ENCODE measurements around the gene GPR37L1. TPM values are rescaled to one million over a fixed set of nuclear protein-coding genes. Genes with fewer than 3 reads are reported as not detected.
"Not testable (repeated sequence)": the region's sequence is repeated elsewhere in the genome, so short reads cannot be mapped to it uniquely, and the experiment has no call there.

The GPR37L1 gene
- total and polyA plus RNA-seq, 5 donors, result 0.06 to 0.21 (median 0.16) TPM; not detected in 1

DNA sequence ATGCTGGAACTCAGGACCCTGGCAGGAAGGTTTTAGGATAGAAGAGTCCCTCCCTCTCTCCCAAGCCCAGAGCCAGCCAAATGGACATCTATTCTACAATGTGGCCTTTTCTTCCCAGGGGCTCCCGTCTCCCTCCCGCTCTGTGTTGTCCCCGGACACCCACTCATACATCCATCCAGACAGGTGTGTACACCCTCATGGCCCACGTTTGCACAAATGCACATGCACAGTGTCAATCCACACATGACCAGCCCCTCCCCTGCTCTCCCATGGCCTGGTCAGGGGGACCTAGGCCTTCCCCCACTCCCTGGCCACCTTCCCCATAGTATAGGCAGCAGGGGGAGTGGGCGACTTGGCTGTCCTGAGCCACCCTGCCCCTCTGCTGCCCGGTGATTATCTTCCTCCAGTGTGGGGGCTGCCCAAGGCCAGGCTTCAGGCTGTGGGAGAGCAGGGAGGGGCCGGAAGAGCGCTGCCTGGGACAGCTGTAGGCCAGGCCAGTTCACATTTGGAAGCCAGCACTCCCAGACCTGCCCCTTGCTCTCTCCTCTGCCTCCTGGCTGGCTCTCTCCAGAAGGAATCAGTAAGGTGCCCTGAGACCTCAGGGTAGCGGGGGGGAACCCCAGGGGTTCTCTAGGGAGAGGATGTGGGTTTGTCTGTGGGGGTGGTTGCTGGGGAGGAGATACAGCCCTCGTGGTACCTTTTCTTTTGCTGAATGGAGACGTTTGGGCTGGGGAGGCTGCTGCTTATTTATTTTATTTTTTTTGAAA lies 41.7 kb downstream of the GPR37L1 start:
- no peaks in the 10 kb centered on the region for H3K4me1 ChIP-seq (ENCODE audit: control insufficient read depth, insufficient read depth, low read length)
- intact Hi-C loops (cut with DNase I), result no loop called here
- no peak for ATAC-seq
- H3K4me3 ChIP-seq (ENCODE audit: low read length), result no peak overlapping the region
- no peaks in the 10 kb centered on the region for H3K27me3 ChIP-seq (ENCODE audit: control insufficient read depth, insufficient read depth)
- no peak overlapping the region for H3K27ac ChIP-seq (ENCODE audit: low read length)
- 66% methylated on average over 11 of the region's 11 CpGs for WGBS
- peak in 1 of 3 donors; percentile 19 for DNase-seq
- no peaks in the 10 kb centered on the region for H3K9me3 ChIP-seq (ENCODE audit: control insufficient read depth, low read length)

DNA sequence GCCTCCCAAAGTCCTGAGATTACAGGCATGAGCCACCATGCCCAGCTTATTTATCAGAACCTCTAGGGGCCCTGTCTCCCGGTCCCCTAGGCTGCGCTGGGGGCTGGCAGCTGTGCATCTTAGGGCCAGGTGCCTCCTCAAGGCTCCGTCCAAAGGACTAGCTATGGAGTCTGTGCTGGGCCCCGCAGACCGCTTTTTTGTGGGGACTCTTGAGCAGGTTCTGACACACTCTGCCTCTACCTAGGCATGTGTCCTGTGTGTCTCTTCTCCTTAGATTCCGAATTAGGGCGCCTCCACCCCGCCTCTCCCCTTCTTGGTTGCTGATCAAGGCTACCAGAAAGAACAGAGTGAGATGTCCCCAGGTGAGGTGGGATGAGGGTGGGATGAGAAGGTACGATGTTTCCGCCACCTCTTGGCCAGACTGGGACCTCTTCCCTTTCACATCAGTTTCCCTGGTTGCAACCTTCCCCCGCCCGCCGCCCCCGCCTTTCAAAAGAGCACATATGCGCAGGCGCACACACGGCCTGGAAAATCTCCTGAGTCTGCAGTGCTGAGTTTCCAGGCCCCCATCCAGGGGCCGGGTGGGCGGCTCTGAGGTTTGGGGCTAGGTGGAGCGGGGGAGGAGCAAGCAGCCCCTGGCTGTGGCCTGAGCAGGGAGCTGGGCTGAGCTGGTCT lies 42.7 kb downstream of the GPR37L1 start:
- no peaks in the 10 kb centered on the region for H3K27me3 ChIP-seq (ENCODE audit: control insufficient read depth, insufficient read depth)
- DNase-seq (peak in 2 of 3 donors; percentile 60 to 74), ATAC-seq (no peak)
- WGBS, result 81% methylated on average over 20 of the region's 20 CpGs
- intact Hi-C loops (cut with DNase I), result no loop called here
- H3K4me1 ChIP-seq (ENCODE audit: control insufficient read depth, insufficient read depth, low read length), result no peaks in the 10 kb centered on the region
- no peak overlapping the region for H3K4me3 ChIP-seq (ENCODE audit: low read length)
- no peaks in the 10 kb centered on the region for H3K9me3 ChIP-seq (ENCODE audit: control insufficient read depth, low read length)
- H3K27ac ChIP-seq (ENCODE audit: low read length), result no peak overlapping the region

DNA sequence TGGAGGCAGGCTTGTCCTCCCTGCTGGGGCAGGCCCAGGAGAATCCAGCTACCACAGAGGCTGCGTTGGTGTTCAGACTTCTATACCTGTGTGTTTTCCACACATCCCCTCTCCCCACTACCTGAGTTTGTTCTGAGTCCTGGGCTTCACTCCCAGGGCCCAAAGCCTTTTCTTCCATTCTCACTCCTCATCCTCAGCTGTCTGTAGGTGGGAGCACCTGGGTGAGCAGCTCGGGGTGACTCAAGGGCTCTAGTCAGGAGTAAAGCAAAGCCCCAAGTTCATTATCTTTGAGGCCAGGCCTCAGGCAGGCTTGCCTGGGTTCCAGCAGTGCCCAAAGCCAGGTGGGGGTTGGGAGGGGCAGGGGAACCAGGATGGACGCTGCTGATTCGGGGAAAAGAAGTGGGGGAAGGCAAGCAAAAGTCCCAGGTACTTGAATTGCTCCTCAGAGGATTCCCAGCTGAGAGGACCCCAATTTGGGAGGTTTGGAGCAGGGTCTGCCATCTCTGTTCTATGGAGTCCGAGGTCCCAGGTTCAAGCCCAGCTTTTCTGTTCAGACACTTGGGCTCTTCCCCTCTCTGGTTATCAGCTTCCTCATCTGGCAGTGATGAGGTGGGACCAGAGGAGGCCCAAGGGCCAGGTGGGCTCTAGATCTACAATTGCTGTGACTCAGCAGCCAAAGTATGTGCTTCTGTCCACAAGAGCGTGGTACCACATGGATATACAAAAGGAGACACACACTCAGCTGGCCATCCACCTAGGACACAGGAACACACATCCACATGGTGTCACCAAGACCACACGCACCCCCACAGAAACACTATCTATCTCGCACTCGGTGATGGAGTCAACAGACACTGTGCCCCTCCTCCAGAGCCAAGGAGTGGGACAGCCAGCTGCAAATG lies 43.5 kb downstream of the GPR37L1 start:
- no peaks in the 10 kb centered on the region for H3K27me3 ChIP-seq (ENCODE audit: control insufficient read depth, insufficient read depth)
- no peaks in the 10 kb centered on the region for H3K9me3 ChIP-seq (ENCODE audit: control insufficient read depth, low read length)
- WGBS, result 93% methylated on average over 9 of the region's 9 CpGs
- intact Hi-C loops (cut with DNase I), result no loop called here
- H3K4me1 ChIP-seq (ENCODE audit: control insufficient read depth, insufficient read depth, low read length), result no peaks in the 10 kb centered on the region
- H3K27ac ChIP-seq (ENCODE audit: low read length), result no peak overlapping the region
- DNase-seq (peak in 1 of 3 donors; percentile 4), ATAC-seq (no peak)
- H3K4me3 ChIP-seq (ENCODE audit: low read length), result no peak overlapping the region

DNA sequence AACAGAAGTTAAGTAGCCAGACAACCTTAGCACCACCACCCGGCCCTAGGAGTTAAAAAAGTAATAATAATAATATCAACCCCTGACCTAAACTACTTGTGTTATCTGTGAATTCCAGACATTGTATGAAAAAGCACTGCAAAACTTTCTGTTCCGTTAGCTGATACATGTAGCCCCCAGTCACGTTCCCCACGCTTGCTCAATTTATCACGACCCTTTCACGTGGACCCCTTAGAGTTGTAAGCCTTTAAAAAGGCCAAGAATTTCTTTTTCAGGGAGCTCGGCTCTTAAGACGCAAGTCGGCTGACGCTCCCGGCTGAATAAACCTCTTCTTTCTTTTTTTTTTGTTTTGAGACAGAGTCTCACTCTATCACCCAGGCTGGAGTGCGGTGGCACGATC lies 44.3 kb downstream of the GPR37L1 start:
- H3K27ac ChIP-seq (ENCODE audit: low read length); H3K4me3 ChIP-seq (ENCODE audit: low read length); intact Hi-C loops (cut with DNase I); H3K27me3 ChIP-seq (ENCODE audit: control insufficient read depth, insufficient read depth); H3K4me1 ChIP-seq (ENCODE audit: control insufficient read depth, insufficient read depth, low read length); ATAC-seq; H3K9me3 ChIP-seq (ENCODE audit: control insufficient read depth, low read length): not testable (repeated sequence)
- peak in 1 of 3 donors; percentile 2 for DNase-seq
- whole genome bisulfite sequencing, result 66% methylated on average over 13 of the region's 13 CpGs

DNA sequence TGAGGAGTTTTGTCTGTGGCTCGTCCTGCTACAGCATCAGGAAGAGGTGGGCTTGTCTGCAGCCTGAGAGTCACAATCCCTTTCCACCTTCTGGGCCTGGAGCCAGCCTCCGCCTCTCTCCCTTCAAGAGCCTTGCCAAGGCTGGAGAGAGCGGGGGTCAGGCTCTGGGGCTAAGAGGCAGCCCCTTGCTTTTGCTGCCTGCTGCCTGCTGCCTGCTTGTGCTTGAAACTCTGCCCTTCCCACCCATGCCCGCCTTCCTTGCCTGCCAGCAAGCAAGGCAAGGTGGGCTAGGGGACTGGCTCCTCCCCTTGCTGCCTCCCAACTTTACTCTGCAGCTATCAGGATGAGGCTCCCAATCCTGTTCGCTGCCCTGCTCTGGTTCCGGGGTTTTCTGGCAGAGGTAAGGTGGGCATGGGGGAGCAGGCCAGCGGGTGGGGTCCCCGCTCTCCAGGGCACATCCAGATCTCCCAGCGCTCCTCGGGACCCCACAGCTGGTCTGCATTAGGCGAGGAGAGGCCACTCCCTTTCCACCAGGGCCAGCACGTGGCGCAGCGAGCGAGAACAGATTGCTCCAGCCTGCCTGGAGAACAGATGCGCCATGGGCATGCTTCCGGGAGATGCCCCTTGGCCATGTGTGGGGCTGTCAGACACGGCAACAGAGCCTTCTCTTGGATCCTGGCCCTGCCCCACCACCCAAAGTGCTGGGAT lies 45.1 kb downstream of the GPR37L1 start:
- intact Hi-C loops (cut with DNase I), result no loop called here
- no peaks in the 10 kb centered on the region for H3K27me3 ChIP-seq (ENCODE audit: control insufficient read depth, insufficient read depth)
- H3K4me3 ChIP-seq (ENCODE audit: low read length), result no peak overlapping the region
- DNase-seq (peak in 2 of 3 donors; percentile 69 to 74), ATAC-seq (peak in 1 of 2 donors; percentile 26)
- no peak overlapping the region for H3K27ac ChIP-seq (ENCODE audit: low read length)
- WGBS, result 61% methylated on average over 18 of the region's 18 CpGs
- H3K4me1 ChIP-seq (ENCODE audit: control insufficient read depth, insufficient read depth, low read length), result no peaks in the 10 kb centered on the region
- no peaks in the 10 kb centered on the region for H3K9me3 ChIP-seq (ENCODE audit: control insufficient read depth, low read length)

DNA sequence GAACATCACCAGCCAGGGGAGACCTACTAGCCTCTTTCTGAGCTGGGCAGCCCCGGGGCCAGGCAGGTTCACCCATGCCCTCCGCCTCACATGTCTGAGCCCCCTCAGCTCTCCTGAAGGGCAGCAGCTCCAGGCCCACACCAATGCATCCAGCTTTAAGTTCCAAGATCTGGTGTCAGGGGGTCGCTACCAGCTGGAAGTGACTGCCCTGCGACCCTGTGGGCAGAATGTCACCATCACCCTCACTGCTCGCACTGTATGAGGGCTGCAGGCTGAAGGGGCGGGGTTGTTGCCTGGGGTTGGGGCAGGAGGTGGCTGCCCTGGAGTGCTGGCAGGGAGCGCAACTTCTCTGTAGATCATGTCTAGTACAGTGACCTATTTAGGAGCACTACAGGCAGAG lies 46.1 kb downstream of the GPR37L1 start:
- WGBS, result 95% methylated on average over 7 of the region's 7 CpGs
- DNase-seq, result peak in 1 of 3 donors; percentile 46
- H3K27me3 ChIP-seq (ENCODE audit: control insufficient read depth, insufficient read depth), result no peaks in the 10 kb centered on the region
- no peaks in the 10 kb centered on the region for H3K9me3 ChIP-seq (ENCODE audit: control insufficient read depth, low read length)
- H3K4me1 ChIP-seq (ENCODE audit: control insufficient read depth, insufficient read depth, low read length), result no peaks in the 10 kb centered on the region
- H3K4me3 ChIP-seq (ENCODE audit: low read length), result no peak overlapping the region
- no peak for ATAC-seq
- intact Hi-C loops (cut with DNase I), result no loop called here
- H3K27ac ChIP-seq (ENCODE audit: low read length), result no peak overlapping the region

DNA sequence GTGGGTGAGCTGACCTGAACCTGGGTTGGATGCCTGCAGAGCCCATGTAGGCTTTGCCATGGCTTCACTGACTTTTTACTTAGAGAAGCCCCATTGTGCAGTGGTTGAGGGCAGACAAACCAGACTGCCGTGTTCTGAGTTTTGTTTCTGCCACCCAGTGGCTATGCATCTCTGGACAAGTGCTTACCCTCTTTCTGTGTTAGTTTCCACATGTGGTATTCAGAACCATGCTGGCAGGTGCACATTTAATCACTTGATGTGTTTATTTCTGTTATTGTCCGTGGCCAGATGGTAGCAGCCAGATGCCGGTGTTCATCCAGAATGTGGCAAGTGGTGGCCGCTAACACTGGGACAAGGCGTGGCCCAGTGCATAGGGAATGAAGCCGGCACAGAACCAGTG lies 48.0 kb downstream of the GPR37L1 start:
- no peaks in the 10 kb centered on the region for H3K27me3 ChIP-seq (ENCODE audit: control insufficient read depth, insufficient read depth)
- no peaks in the 10 kb centered on the region for H3K9me3 ChIP-seq (ENCODE audit: control insufficient read depth, low read length)
- WGBS, result 86% methylated on average over 6 of the region's 6 CpGs
- ATAC-seq (no peak), DNase-seq (peak in 1 of 3 donors; percentile 4)
- intact Hi-C loops (cut with DNase I), result no loop called here
- no peak overlapping the region for H3K27ac ChIP-seq (ENCODE audit: low read length)
- H3K4me3 ChIP-seq (ENCODE audit: low read length), result no peak overlapping the region
- H3K4me1 ChIP-seq (ENCODE audit: control insufficient read depth, insufficient read depth, low read length), result no peaks in the 10 kb centered on the region

DNA sequence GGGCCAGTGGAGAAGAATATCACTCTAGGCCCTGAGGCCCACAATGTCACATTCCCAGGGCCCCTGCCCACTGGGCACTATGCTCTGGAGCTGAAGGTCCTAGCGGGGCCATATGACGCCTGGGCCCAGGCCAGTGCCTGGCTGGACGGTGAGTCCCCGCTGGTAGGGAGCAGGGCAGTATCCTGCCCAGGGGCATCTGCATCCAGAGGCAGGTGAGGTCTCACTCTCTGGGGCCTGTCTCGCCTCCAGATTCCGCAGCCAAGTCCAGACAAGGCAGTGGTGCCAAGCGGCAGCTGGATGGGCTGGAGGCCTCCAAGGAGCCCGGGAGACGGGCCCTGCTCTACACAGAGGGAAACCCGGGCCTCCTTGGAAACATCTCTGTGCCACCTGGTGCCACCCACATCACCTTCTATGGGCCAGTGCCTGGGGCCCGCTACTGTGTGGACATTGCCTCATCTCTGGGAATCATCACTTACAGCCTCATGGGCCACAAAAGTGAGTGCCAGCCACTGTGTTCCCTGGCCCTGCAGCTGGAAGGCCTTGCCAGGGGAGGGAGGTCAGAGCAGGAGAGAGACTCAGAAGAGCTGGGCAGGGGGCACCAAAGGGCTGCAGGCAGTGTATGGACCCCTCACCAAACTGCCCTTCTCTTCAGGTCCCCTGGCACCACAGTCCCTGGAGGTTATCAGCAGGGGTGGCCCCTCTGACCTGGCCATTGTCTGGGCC lies 48.7 kb downstream of the GPR37L1 start:
- Histone ChIP-seq H3K27me3 (ENCODE audit: control insufficient read depth, insufficient read depth) (no peaks in the 10 kb centered on the region), H3K4me1 (ENCODE audit: control insufficient read depth, insufficient read depth, low read length) (no peaks in the 10 kb centered on the region), H3K9me3 (ENCODE audit: control insufficient read depth, low read length) (no peaks in the 10 kb centered on the region), H3K4me3 (ENCODE audit: low read length) (no peak overlapping the region), H3K27ac (ENCODE audit: low read length) (no peak overlapping the region)
- intact Hi-C loops (cut with DNase I), result no loop called here
- ATAC-seq (peak in 1 of 2 donors; percentile 8), DNase-seq (peak in 1 of 3 donors; percentile 38)
- 92% methylated on average over 11 of the region's 11 CpGs for WGBS

DNA sequence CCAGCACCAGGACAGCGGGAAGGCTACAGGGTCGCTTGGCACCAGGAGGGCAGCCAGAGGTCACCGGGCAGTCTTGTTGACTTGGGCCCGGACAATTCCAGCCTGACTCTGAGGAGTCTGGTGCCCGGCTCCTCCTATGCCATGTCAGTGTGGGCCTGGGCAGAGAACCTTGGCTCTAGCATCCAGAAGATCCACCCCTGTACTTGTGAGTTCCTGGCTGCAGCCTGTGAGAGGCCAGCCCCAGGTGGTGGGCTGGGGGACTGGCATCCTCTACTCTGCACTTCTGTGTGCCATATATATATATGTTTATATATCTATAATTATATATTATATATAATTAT lies 49.3 kb downstream of the GPR37L1 start:
- DNase-seq, result no peak

DNA sequence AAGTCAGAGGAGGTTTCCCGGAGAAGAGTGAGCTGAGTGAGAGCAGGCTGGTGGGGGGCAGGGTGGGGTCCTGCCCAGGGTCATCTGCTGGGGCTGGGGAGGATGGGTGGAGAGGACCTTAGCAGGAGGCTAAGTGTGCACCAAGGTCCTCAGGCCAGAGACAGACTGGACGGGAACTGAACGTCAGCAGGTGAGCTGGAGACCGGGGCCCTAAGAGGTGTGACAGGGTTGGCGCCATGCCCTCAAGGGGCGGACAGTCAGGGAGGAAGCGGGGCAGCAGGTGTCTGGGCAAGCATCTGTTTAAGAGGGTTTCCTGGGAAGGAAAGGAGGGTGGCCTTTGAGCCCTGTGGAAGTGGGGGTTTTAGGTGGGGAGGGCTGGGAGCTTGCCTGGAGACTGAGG lies 51.3 kb downstream of the GPR37L1 start:
- Histone ChIP-seq H3K4me1 (ENCODE audit: control insufficient read depth, insufficient read depth, low read length) (no peaks in the 10 kb centered on the region), H3K27ac (ENCODE audit: low read length) (no peak overlapping the region), H3K4me3 (ENCODE audit: low read length) (no peak overlapping the region), H3K27me3 (ENCODE audit: control insufficient read depth, insufficient read depth) (no peaks in the 10 kb centered on the region), H3K9me3 (ENCODE audit: control insufficient read depth, low read length) (no peaks in the 10 kb centered on the region)
- DNase-seq (peak in 1 of 3 donors; percentile 46), ATAC-seq (no peak)
- 94% methylated on average over 7 of the region's 7 CpGs for WGBS
- intact Hi-C loops (cut with DNase I), result no loop called here

More for the DNA sequence above, 49.3 kb downstream of the GPR37L1 start:
- Histone ChIP-seq H3K27ac (ENCODE audit: low read length) (no peak overlapping the region), H3K27me3 (ENCODE audit: control insufficient read depth, insufficient read depth) (no peaks in the 10 kb centered on the region), H3K4me3 (ENCODE audit: low read length) (no peak overlapping the region), H3K4me1 (ENCODE audit: control insufficient read depth, insufficient read depth, low read length) (no peaks in the 10 kb centered on the region), H3K9me3 (ENCODE audit: control insufficient read depth, low read length) (no peaks in the 10 kb centered on the region)
- no peak for ATAC-seq
- intact Hi-C loops (cut with DNase I), result no loop called here
- WGBS, result 94% methylated on average over 5 of the region's 5 CpGs
